WERI-Rb-1 (cell line): ENCODE results near the gene HACD3.

ENCODE experiments used
- DNase-seq: peaks from one replicate; pipeline ENCODE4 v3.0.0-alpha.2; 2020
- H3K27ac ChIP-seq: fragments of 250-450 bp; sonication (Bioruptor Pico); 2 replicates; pipeline ENCODE4 v1.5.1; 2020; ENCODE audit warnings: mild to moderate bottlenecking, moderate library complexity
- H3K27me3 ChIP-seq: fragments of 250-450 bp; sonication (Bioruptor Pico); 2 replicates; pipeline ENCODE4 v1.5.1; 2021; ENCODE audit warnings: mild to moderate bottlenecking, low read depth, moderate library complexity; ENCODE audit not compliant: insufficient read depth, severe bottlenecking
- H3K36me3 ChIP-seq: fragments of 250-450 bp; sonication (Bioruptor Pico); 2 replicates; pipeline ENCODE4 v1.5.1; 2020; ENCODE audit warnings: mild to moderate bottlenecking, moderate library complexity
- H3K4me3 ChIP-seq: 2 replicates; pipeline ENCODE4 v1.5.1; 2011; ENCODE audit warnings: low read depth, mild to moderate bottlenecking, control low read depth, low read length
- H3K9me3 ChIP-seq: fragments of 250-450 bp; sonication (Bioruptor Pico); 2 replicates; pipeline ENCODE4 v1.5.1; 2021; ENCODE audit warnings: mild to moderate bottlenecking, moderate library complexity; ENCODE audit not compliant: severe bottlenecking
- TF ChIP-seq, protein P1 (sequence below): IDR thresholded peaks from 2 replicates; pipeline ENCODE4 v1.5.1; 2011; ENCODE audit warnings: low read depth, mild to moderate bottlenecking, control low read depth, inconsistent platforms, low read length

The HACD3 gene, protein sequence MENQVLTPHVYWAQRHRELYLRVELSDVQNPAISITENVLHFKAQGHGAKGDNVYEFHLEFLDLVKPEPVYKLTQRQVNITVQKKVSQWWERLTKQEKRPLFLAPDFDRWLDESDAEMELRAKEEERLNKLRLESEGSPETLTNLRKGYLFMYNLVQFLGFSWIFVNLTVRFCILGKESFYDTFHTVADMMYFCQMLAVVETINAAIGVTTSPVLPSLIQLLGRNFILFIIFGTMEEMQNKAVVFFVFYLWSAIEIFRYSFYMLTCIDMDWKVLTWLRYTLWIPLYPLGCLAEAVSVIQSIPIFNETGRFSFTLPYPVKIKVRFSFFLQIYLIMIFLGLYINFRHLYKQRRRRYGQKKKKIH

DNA sequence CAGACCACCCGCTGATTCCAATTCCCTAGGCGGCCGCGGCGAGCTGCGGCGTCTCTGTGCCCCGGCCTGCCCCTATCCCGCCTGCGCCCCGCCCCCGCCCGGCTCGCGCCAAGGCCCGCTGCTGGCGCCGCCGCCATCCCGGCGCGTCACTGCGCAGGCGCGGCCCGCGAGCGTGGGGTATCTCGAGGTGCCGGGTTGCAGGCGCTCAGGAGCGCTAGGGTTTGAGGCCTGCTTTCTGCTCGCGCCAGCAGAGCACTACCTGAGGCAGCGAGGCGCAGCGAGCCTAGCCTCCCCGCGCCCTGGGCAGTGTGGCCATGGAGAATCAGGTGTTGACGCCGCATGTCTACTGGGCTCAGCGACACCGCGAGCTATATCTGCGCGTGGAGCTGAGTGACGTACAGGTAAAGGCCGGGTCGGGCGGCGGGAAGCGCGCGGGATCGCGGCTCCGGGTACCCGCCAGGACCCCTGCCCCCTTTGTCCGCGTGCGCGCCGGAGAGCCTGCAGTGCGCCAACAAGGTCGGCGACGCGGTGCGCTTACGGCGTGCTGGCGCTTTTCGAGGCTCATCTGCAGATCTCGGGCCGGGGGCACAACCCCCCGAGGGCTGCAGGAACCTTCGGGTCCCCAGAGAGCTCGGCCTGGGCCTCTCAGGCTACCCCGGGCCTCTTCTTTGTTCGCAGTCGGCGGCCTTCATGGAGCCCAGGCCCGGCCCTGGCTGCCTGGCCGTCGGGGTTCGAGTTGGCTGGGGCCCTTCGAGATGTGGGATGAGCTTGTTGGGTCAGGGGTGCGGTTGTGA lies at the start of gene HACD3:
HACD3 (plus strand) TSS at position 146 of the 794 bp plus-strand sequence; CDS start at position 315, 169 bp downstream.
- no peaks in the 10 kb centered on the region for H3K27me3 ChIP-seq
- TF ChIP-seq, protein P1, sequence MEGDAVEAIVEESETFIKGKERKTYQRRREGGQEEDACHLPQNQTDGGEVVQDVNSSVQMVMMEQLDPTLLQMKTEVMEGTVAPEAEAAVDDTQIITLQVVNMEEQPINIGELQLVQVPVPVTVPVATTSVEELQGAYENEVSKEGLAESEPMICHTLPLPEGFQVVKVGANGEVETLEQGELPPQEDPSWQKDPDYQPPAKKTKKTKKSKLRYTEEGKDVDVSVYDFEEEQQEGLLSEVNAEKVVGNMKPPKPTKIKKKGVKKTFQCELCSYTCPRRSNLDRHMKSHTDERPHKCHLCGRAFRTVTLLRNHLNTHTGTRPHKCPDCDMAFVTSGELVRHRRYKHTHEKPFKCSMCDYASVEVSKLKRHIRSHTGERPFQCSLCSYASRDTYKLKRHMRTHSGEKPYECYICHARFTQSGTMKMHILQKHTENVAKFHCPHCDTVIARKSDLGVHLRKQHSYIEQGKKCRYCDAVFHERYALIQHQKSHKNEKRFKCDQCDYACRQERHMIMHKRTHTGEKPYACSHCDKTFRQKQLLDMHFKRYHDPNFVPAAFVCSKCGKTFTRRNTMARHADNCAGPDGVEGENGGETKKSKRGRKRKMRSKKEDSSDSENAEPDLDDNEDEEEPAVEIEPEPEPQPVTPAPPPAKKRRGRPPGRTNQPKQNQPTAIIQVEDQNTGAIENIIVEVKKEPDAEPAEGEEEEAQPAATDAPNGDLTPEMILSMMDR, result no peak
- peak; percentile 94 for DNase-seq
- peak within 1 kb of the TSS; percentile 88 for H3K4me3 ChIP-seq
- peak within 1 kb of the TSS; percentile 93 for H3K27ac ChIP-seq
- H3K36me3 ChIP-seq, result peaks cover 27% of the 10 kb centered on the region
- no peaks in the 10 kb centered on the region for H3K9me3 ChIP-seq

DNA sequence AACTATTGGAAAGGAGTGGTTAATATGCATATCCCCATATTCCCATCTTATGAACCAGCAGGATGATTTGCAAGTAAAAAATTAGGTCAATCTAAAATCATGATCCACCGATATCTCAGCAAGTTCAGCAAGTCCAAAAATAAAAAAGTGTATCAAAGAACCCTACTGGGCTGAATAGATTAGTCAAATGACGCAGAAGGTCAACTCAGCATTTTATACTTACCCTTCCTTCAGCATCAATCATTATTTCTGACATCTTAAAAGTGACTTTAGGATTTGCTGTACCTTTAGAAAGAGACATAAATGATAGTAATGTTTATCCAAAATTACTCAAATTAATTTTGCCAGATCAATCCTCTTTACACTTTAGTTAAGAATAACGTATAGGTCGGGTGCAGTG lies 45.4 kb upstream of the HACD3 start:
- Histone ChIP-seq H3K27me3 (no peaks in the 10 kb centered on the region), H3K36me3 (peaks cover 50% of the 10 kb centered on the region), H3K9me3 (no peaks in the 10 kb centered on the region), H3K4me3 (no peak overlapping the region), H3K27ac (no peak overlapping the region)
- no peak for DNase-seq
- TF ChIP-seq, protein P1, result no peak

DNA sequence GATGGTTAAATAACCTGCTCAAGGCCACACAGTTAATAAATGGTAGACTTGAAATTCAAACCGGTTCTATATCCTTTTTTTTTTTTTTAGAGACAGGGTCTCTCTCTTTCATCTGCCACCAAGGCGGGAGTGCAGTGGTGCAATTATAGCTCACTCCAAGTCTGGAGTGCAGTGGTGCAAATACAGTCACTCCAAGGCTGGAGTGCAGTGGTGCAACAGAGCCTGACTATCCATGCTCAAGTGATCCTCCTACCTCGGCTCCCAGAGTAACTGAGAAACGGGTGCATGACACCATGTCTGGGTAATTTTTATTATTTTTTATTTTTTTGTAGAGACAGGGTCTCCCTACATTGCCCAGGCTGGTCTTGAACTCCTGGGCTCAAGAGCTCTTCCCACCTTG lies 36.2 kb upstream of the HACD3 start:
- Histone ChIP-seq H3K9me3 (no peaks in the 10 kb centered on the region), H3K27ac (no peak overlapping the region), H3K27me3 (no peaks in the 10 kb centered on the region), H3K4me3 (no peak overlapping the region), H3K36me3 (peaks cover 59% of the 10 kb centered on the region)
- DNase-seq, result no peak
- TF ChIP-seq, protein P1, result no peak

DNA sequence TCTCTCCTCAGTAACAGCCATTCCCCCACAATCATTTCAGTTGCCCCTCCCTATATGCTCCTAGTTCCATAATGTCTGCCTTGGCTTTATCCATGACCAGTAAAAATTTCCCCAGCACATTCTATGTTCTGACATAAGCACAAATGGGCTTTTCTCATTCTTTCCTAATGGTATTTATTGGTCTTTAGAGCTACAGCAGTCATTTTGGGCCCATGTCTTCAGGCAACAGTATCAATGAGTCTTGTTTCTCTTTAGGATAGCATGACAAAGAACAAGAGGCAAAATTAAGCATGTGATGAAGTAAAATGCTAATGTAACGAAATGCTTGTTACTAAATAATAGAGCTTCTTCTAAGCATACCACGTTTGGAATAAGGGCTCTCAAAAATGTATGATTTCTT lies 20.9 kb upstream of the HACD3 start:
- no peak for DNase-seq
- Histone ChIP-seq H3K27me3 (no peaks in the 10 kb centered on the region), H3K27ac (no peak overlapping the region), H3K4me3 (no peak overlapping the region), H3K36me3 (peaks cover 52% of the 10 kb centered on the region), H3K9me3 (no peaks in the 10 kb centered on the region)
- TF ChIP-seq, protein P1, result no peak

DNA sequence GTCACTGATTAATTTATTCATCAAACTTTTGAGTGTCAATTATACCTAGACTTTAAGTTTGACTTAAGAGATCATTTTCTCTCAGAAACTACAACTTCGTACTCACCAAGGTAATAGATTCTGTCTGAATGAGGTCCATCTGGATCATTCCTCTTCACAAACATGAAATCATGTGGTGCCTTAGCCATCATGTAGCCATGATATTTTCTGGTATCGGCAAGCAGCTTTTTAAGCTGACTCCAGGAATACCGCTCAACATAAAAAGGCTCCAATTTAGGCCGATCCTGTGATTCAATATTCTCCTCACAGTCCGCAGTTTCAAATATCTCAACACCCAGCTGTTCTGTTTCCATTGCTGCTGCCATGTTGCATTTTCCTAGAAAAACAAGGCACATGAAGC lies 18.1 kb upstream of the HACD3 start:
- Histone ChIP-seq H3K4me3 (no peak overlapping the region), H3K27ac (no peak overlapping the region), H3K9me3 (no peaks in the 10 kb centered on the region), H3K36me3 (peaks cover 48% of the 10 kb centered on the region), H3K27me3 (no peaks in the 10 kb centered on the region)
- TF ChIP-seq, protein P1, result no peak
- no peak for DNase-seq
